HUDEP-2 (cell line): Measurements from ENCODE around the gene GALNT18.
A peak's percentile ranks its signal among the peaks of the same experiment; 100 is the strongest.

ENCODE experiments used
- DNase-seq, 76 experiments: peaks; one replicate each; lab custom pipeline; 2025; ENCODE audit not compliant: unreplicated experiment in 76 of 76; lab: John Stamatoyannopoulos, UW

Gene GALNT18

GRCh38 chr11:11416917-11417316, 204.9 kb downstream of the GALNT18 start:
- DNase-seq: no peak

- peak in 3 of 76 experiments; percentile 5 to 12 (median 12) for DNase-seq
These were observed 205.3 kb downstream of the GALNT18 start for GRCh38 chr11:11416502-11416901.

- DNase-seq: no peak
These were observed 205.9 kb downstream of the GALNT18 start for GRCh38 chr11:11415901-11416300.

GRCh38 chr11:11414996-11415395, 206.8 kb downstream of the GALNT18 start:
- no peak for DNase-seq

- DNase-seq: no peak
These were observed 208.0 kb downstream of the GALNT18 start for GRCh38 chr11:11413776-11414175.

- DNase-seq: no peak
These were observed 210.3 kb downstream of the GALNT18 start for GRCh38 chr11:11411401-11411985.

GRCh38 chr11:11409901-11410300, 211.9 kb downstream of the GALNT18 start:
- DNase-seq: peak in 75 of 76 experiments; percentile 19 to 94 (median 81)

- DNase-seq: peak in 34 of 76 experiments; percentile 4 to 62 (median 36)
These were observed 212.6 kb downstream of the GALNT18 start for GRCh38 chr11:11409224-11409623.

- peak in 23 of 76 experiments; percentile 7 to 52 (median 29) for DNase-seq
These were observed 213.2 kb downstream of the GALNT18 start for GRCh38 chr11:11408436-11409221.

GRCh38 chr11:11407763-11408084, 214.1 kb downstream of the GALNT18 start:
- DNase-seq: peak in 2 of 76 experiments; percentile 8 to 10

GRCh38 chr11:11407065-11407762, 214.6 kb downstream of the GALNT18 start:
- no peak for DNase-seq

- no peak for DNase-seq
These were observed 215.2 kb downstream of the GALNT18 start for GRCh38 chr11:11406652-11407051.

- no peak for DNase-seq
These were observed 217.8 kb downstream of the GALNT18 start for GRCh38 chr11:11403763-11404725.

GRCh38 chr11:11401960-11402535, 219.8 kb downstream of the GALNT18 start:
- DNase-seq: peak in 60 of 76 experiments; percentile 6 to 88 (median 52)

- DNase-seq: peak in 38 of 76 experiments; percentile 3 to 48 (median 20)
These were observed 221.1 kb downstream of the GALNT18 start for GRCh38 chr11:11400635-11401232.

- DNase-seq: no peak
These were observed 221.7 kb downstream of the GALNT18 start for GRCh38 chr11:11400121-11400520.

- DNase-seq: no peak
These were observed 224.0 kb downstream of the GALNT18 start for GRCh38 chr11:11397781-11398180.

- no peak for DNase-seq
These were observed 224.8 kb downstream of the GALNT18 start for GRCh38 chr11:11397036-11397415.

GRCh38 chr11:11396301-11397035, 225.3 kb downstream of the GALNT18 start:
- DNase-seq: no peak
